Smooth muscle cell (in vitro differentiated cells): ENCODE results near the gene EFHC1. TPM values are rescaled to one million over a fixed set of nuclear protein-coding genes. Genes with fewer than 3 reads are reported as not detected.

Experiments
- DNase-seq: peaks from one replicate; lab custom pipeline; 2025; ENCODE audit not compliant: unreplicated experiment; lab: John Stamatoyannopoulos, UW
- H2AFZ ChIP-seq: fragments of 200-600 bp; sonication (generic); 2 replicates; pipeline ENCODE4 v1.6.0; 2016; ENCODE audit warnings: antibody characterized with exemption, low read depth, mild to moderate bottlenecking
- H3F3A ChIP-seq: fragments of 200-600 bp; sonication (generic); 2 replicates; pipeline ENCODE4 v1.6.0; 2017; ENCODE audit warnings: antibody characterized with exemption, low read depth
- H3K27ac ChIP-seq: fragments of 200-600 bp; sonication (generic); 2 replicates; pipeline ENCODE4 v1.5.1; 2016; ENCODE audit warnings: low read depth, mild to moderate bottlenecking
- H3K27me3 ChIP-seq: fragments of 200-600 bp; sonication (generic); 2 replicates; pipeline ENCODE4 v1.6.1; 2016; ENCODE audit warnings: low read depth, mild to moderate bottlenecking
- H3K36me3 ChIP-seq: fragments of 200-600 bp; sonication (generic); 2 replicates; pipeline ENCODE4 v1.5.1; 2016; ENCODE audit warnings: low read depth
- H3K4me1 ChIP-seq: fragments of 200-600 bp; sonication (generic); 2 replicates; pipeline ENCODE4 v1.5.1; 2016; ENCODE audit warnings: low read depth
- H3K4me2 ChIP-seq: fragments of 200-600 bp; sonication (generic); 2 replicates; pipeline ENCODE4 v1.6.0; 2016; ENCODE audit warnings: mild to moderate bottlenecking
- H3K4me3 ChIP-seq: fragments of 200-600 bp; sonication (generic); 2 replicates; pipeline ENCODE4 v1.5.1; 2016; ENCODE audit warnings: mild to moderate bottlenecking
- H3K79me2 ChIP-seq: fragments of 200-600 bp; sonication (generic); 2 replicates; pipeline ENCODE4 v1.6.0; 2016; ENCODE audit warnings: low read depth, mild to moderate bottlenecking
- H3K9ac ChIP-seq: fragments of 200-600 bp; sonication (generic); 2 replicates; pipeline ENCODE4 v1.6.0; 2016; ENCODE audit warnings: low read depth
- H3K9me3 ChIP-seq: fragments of 200-600 bp; sonication (generic); replicated peaks from 2 replicates; pipeline ENCODE4 v1.5.1; 2016; ENCODE audit warnings: low read depth
- H4K20me1 ChIP-seq: fragments of 200-600 bp; sonication (generic); 2 replicates; pipeline ENCODE4 v1.6.0; 2016; ENCODE audit warnings: low read depth
- WGBS: methylation state at CpG from one replicate; pipeline ENCODE4 v1.1.7; 2016; ENCODE audit warnings: low lambda C conversion rate; 5-methylcytosine and 5-hydroxymethylcytosine counted together
- polyA plus RNA-seq: library from polyadenylated mRNA; unstranded; fragments of >200 nt; fragmentation: Nextera tagmentation; extraction: Ambion mirVana; gene quantifications from 2 replicates; pipeline ENCODE4 v1.2.1, GENCODE V29; 2016
- total RNA-seq: library from RNA; depleted of rRNA; stranded (reverse); fragments of >200 nt; gene quantifications from 2 replicates; pipeline ENCODE4 v1.2.3, GENCODE V29; 2014
- TF ChIP-seq, protein P1 (sequence below): fragments of 200-600 bp; sonication (generic); IDR thresholded peaks from 2 replicates; pipeline ENCODE4 v1.5.1; 2017; ENCODE audit warnings: borderline replicate concordance, mild to moderate bottlenecking, antibody characterized with exemption; ENCODE audit not compliant: insufficient read depth, poor library complexity, severe bottlenecking

Gene EFHC1
- total and polyA plus RNA-seq, 2 experiments from 2014 or later: 11.0 to 25.9 TPM

DNA sequence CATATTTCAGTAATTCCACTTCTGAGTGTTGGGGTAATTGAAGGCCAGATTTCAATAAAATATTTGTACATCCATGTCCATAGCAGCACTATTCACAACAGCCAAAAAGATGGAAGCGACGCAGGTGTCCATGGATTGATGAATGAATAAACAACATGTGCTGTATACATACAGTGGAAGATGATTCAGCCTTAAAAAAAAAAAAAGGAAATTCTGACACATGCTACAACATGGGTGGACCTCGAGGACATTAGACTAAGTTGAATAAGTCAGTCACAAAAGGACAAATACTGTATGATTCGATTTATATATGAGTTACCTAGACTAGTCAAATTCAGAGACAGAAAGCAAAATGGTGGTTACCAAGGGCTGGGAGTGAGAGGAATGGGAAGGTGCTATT lies 99.5 kb downstream of the EFHC1 start:
- H3K36me3 ChIP-seq: no peaks in the 10 kb centered on the region
- no peaks in the 10 kb centered on the region for H3K27me3 ChIP-seq
- TF ChIP-seq, protein P1, sequence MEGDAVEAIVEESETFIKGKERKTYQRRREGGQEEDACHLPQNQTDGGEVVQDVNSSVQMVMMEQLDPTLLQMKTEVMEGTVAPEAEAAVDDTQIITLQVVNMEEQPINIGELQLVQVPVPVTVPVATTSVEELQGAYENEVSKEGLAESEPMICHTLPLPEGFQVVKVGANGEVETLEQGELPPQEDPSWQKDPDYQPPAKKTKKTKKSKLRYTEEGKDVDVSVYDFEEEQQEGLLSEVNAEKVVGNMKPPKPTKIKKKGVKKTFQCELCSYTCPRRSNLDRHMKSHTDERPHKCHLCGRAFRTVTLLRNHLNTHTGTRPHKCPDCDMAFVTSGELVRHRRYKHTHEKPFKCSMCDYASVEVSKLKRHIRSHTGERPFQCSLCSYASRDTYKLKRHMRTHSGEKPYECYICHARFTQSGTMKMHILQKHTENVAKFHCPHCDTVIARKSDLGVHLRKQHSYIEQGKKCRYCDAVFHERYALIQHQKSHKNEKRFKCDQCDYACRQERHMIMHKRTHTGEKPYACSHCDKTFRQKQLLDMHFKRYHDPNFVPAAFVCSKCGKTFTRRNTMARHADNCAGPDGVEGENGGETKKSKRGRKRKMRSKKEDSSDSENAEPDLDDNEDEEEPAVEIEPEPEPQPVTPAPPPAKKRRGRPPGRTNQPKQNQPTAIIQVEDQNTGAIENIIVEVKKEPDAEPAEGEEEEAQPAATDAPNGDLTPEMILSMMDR: no peak
- H3K9me3 ChIP-seq: no peaks in the 10 kb centered on the region
- no peak overlapping the region for H2AFZ ChIP-seq
- no peak for DNase-seq
- H3K79me2 ChIP-seq: peaks cover 30% of the 10 kb centered on the region
- no peak overlapping the region for H3K9ac ChIP-seq
- no peaks in the 10 kb centered on the region for H4K20me1 ChIP-seq
- H3K4me2 ChIP-seq: no peak overlapping the region
- H3F3A ChIP-seq: peaks cover 29% of the 10 kb centered on the region
- no peak overlapping the region for H3K4me3 ChIP-seq
- H3K4me1 ChIP-seq: peaks cover 16% of the 10 kb centered on the region
- 94% methylated on average over 4 of the region's 4 CpGs for WGBS
- H3K27ac ChIP-seq: peak overlapping the region; percentile 97

DNA sequence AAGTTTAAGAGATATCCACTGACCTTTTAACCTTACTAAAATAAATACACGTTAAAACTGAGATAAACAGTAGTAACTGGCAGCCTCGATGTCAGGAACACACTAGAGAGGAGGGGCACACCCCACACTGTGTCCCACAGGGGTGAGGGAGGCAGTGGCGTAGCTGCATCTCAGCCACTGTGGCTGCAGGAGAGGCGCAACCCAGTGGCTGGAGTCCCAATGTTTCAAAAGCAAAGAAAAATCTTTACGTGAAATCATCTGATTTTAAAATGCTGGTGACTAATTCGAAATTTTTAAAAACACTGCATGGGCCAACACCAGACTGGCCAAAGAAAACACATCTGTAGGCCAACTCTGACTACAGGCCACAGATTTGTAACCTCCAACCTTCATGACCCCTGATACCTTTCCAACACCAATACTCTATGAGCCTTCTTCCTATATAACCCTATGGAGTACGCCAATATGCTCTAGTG lies 102.0 kb downstream of the EFHC1 start:
- H3F3A ChIP-seq: peaks cover 19% of the 10 kb centered on the region
- H4K20me1 ChIP-seq: no peaks in the 10 kb centered on the region
- H2AFZ ChIP-seq: no peak overlapping the region
- WGBS: 75% methylated on average over 7 of the region's 7 CpGs
- H3K9me3 ChIP-seq: no peaks in the 10 kb centered on the region
- H3K4me2 ChIP-seq: no peak overlapping the region
- DNase-seq: no peak
- TF ChIP-seq, protein P1: no peak
- no peaks in the 10 kb centered on the region for H3K27me3 ChIP-seq
- no peaks in the 10 kb centered on the region for H3K36me3 ChIP-seq
- no peak overlapping the region for H3K4me3 ChIP-seq
- no peak overlapping the region for H3K27ac ChIP-seq
- H3K79me2 ChIP-seq: peaks cover 26% of the 10 kb centered on the region
- H3K4me1 ChIP-seq: peaks cover 15% of the 10 kb centered on the region
- H3K9ac ChIP-seq: no peak overlapping the region

DNA sequence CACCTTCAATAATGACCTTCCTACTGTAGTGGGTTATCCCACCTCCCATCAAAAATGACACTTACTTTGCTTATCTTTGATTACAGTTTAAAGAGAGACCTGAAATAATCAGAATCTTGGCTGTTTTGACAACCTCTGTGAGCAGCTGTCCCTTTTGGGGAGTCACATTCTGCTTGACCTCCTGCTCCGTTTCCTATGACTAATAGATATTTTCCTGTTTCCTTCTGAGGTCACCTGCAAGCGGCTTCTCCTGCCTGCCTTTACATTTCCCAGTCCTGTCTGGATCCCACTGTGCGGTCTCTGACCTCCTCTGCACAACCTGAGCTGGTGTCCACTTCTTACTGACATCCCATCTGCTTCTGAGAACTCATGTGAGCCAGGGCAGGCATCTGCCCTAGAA lies 102.5 kb downstream of the EFHC1 start:
- no peak overlapping the region for H2AFZ ChIP-seq
- peaks cover 19% of the 10 kb centered on the region for H3F3A ChIP-seq
- no peaks in the 10 kb centered on the region for H4K20me1 ChIP-seq
- H3K27me3 ChIP-seq: no peaks in the 10 kb centered on the region
- H3K36me3 ChIP-seq: no peaks in the 10 kb centered on the region
- H3K79me2 ChIP-seq: peaks cover 26% of the 10 kb centered on the region
- no peak overlapping the region for H3K4me3 ChIP-seq
- H3K9ac ChIP-seq: no peak overlapping the region
- TF ChIP-seq, protein P1: no peak
- H3K4me1 ChIP-seq: peaks cover 11% of the 10 kb centered on the region
- H3K4me2 ChIP-seq: no peak overlapping the region
- no peak overlapping the region for H3K27ac ChIP-seq
- DNase-seq: no peak
- WGBS: 82% methylated on average over 3 of the region's 3 CpGs
- no peaks in the 10 kb centered on the region for H3K9me3 ChIP-seq
